GM12878 (cell line): ENCODE results near the gene GSAP. TPM values are rescaled to one million over a fixed set of nuclear protein-coding genes. Genes with fewer than 3 reads are reported as not detected.
"Not testable (repeated sequence)": the region's sequence is repeated elsewhere in the genome, so short reads cannot be mapped to it uniquely, and the experiment has no call there.

Source experiments
- ATAC-seq: fragments of 200-7000 bp; cut with Tn5 transposase; 3 replicates; pipeline ENCODE4 v1.9.1; 2020; ENCODE audit warnings: mild to moderate bottlenecking, moderate library complexity
- BruUV-seq: library from RNA; stranded (reverse); fragments of 400-500 nt; replicated peaks from 2 replicates; lab custom pipeline; 2021; lab: Mats Ljungman, UMichigan
- CTCF ChIA-PET: fragments of 300-600 bp; sonication (Branson Sonifier 250); formaldehyde crosslinking; extraction: SDS; loops from one replicate; lab custom pipeline; 2021; ENCODE audit warnings: inconsistent platforms; lab: Yijun Ruan, JAX
- POLR2A ChIA-PET: fragments of 350-600 bp; formaldehyde crosslinking; extraction: SDS; loops from one replicate; lab custom pipeline; 2021; ENCODE audit warnings: inconsistent platforms; lab: Charles Lee
- RAD21 ChIA-PET: fragments of 300-600 bp; sonication (Branson Sonifier 250); formaldehyde crosslinking; loops from one replicate; lab custom pipeline; 2023; ENCODE audit warnings: antibody characterized with exemption; ENCODE audit not compliant: unreplicated experiment; lab: Charles Lee
- SMC1A ChIA-PET: fragments of 300-600 bp; sonication (Branson Sonifier 250); formaldehyde crosslinking; loops from one replicate; lab custom pipeline; 2023; ENCODE audit not compliant: unreplicated experiment, uncharacterized antibody; lab: Charles Lee
- DNase-seq: peaks from one replicate; pipeline ENCODE4 v3.0.0-alpha.2; 2011; ENCODE audit warnings: low read depth, low spot score
- FAIRE-seq: peaks from 3 replicates; lab custom pipeline; 2011; peaks lifted over from hg19 to GRCh38; lab: Jason Lieb, UNC
- H2AFZ ChIP-seq: 2 replicates; pipeline ENCODE4 v1.6.0; 2011; ENCODE audit warnings: low read depth, low read length, control low read depth; ENCODE audit not compliant: control insufficient read depth
- H3K27ac ChIP-seq: 2 replicates; pipeline ENCODE4 v1.5.1; 2011; ENCODE audit warnings: control low read depth; ENCODE audit not compliant: control insufficient read depth, insufficient read depth
- H3K27me3 ChIP-seq, 2 experiments: replicated peaks in 1 of 2; 2 replicates each; pipeline versions ENCODE4 v1.6.0 to v1.6.1; 2011; ENCODE audit warnings: low read length in 1 of 2; ENCODE audit not compliant: control insufficient read depth in 2 of 2, insufficient read depth in 2 of 2
- H3K36me3 ChIP-seq, 2 experiments: 2 replicates each; pipeline ENCODE4 v1.5.1; 2011; ENCODE audit warnings: low read length in 1 of 2; ENCODE audit not compliant: control insufficient read depth in 2 of 2, insufficient read depth in 2 of 2
- H3K4me1 ChIP-seq: 2 replicates; pipeline ENCODE4 v1.6.1; 2011; ENCODE audit warnings: mild to moderate bottlenecking, low read length, moderate library complexity, mixed read lengths; ENCODE audit not compliant: control insufficient read depth, insufficient read depth
- H3K4me2 ChIP-seq: 2 replicates; pipeline ENCODE4 v1.6.0; 2011; ENCODE audit warnings: control low read depth; ENCODE audit not compliant: control insufficient read depth, insufficient read depth
- H3K4me3 ChIP-seq: fragments of 200-600 bp; sonication (generic); 2 replicates; pipeline ENCODE4 v1.5.1; 2016
- H3K79me2 ChIP-seq: 2 replicates; pipeline ENCODE4 v1.6.0; 2011; ENCODE audit warnings: low read length; ENCODE audit not compliant: control insufficient read depth, insufficient read depth
- H3K9ac ChIP-seq: 2 replicates; pipeline ENCODE4 v1.8.0; 2011; ENCODE audit warnings: low read length, control low read depth, mixed read lengths; ENCODE audit not compliant: control insufficient read depth, insufficient read depth
- H3K9me3 ChIP-seq: replicated peaks from 3 replicates; pipeline ENCODE4 v1.5.1; 2011; ENCODE audit warnings: mild to moderate bottlenecking, low read length; ENCODE audit not compliant: control insufficient read depth, insufficient read depth
- H4K20me1 ChIP-seq: 2 replicates; pipeline ENCODE4 v1.6.0; 2011; ENCODE audit not compliant: control insufficient read depth, insufficient read depth
- NFXL1 ChIP-seq: fragments of 450-650 bp; IDR thresholded peaks from 2 replicates; pipeline ENCODE4 v1.6.1; 2017; ENCODE audit warnings: antibody characterized with exemption, mild to moderate bottlenecking, borderline replicate concordance
- WGBS: methylation state at CpG from one replicate; pipeline ENCODE4 v1.1.6; 2016; ENCODE audit warnings: low lambda C conversion rate; ENCODE audit not compliant: insufficient replicate concordance, insufficient coverage; ENCODE audit errors: missing lambda C conversion rate; 5-methylcytosine and 5-hydroxymethylcytosine counted together
- in situ Hi-C: fragments of 300-500 bp; cut with MboI; formaldehyde crosslinking; loops from 9 replicates; pipeline ENCODE4 v1.14.3; 2018; ENCODE audit warnings: mixed read lengths
- intact Hi-C: fragments of 100-400 bp; cut with micrococcal nuclease; formaldehyde crosslinking; loops from one replicate; pipeline ENCODE4 v1.14.2; 2022; ENCODE audit not compliant: unreplicated experiment
- polyA plus RNA-seq, 11 experiments: library from polyadenylated mRNA; depleted of rRNA in 4 of 11; unstranded in 6 of 11; stranded (reverse) in 5 of 11; fragments of >200 nt; fragmentation: Nextera tagmentation in 4 of 11; fragmentation: Illumina TruSeq in 1 of 11; extraction: Ambion mirVana in 4 of 11; extraction: Trizol in 1 of 11; gene quantifications; 1 replicate in 1 of 11; 2 replicates in 10 of 11; pipeline versions ENCODE4 v1.2.1 to v1.2.3, GENCODE V29; 2011 to 2016; ENCODE audit warnings: inconsistent platforms in 2 of 11, missing spikeins in 2 of 11, low read depth in 1 of 11
- total RNA-seq, 4 experiments: library from RNA; depleted of rRNA in 3 of 4; stranded (reverse); fragments of >200 nt in 3 of 4; fragmentation: Illumina TruSeq in 1 of 4; extraction: Trizol in 1 of 4; gene quantifications; 2 replicates each; pipeline versions ENCODE4 v1.2.1 to v1.2.3, GENCODE V29; 2013 to 2021

Gene GSAP
- total and polyA plus RNA-seq, 10 of the 15 experiments (the other 5 are each of a cell fraction or from before 2014, with no cell fraction given): 6.6 to 38.1 (median 21.8) TPM

GRCh38 chr7:77346441-77346840 lies 69.7 kb downstream of the GSAP start:
- SMC1A ChIA-PET: no interaction called here
- no peak overlapping the region for H2AFZ ChIP-seq
- intact Hi-C loops: no loop called here
- H3K9ac ChIP-seq: no peak overlapping the region
- no peak for TF ChIP-seq NFXL1
- in situ Hi-C loops: no loop called here
- H3K4me2 ChIP-seq: no peak overlapping the region
- H3K9me3 ChIP-seq: no peaks in the 10 kb centered on the region
- H3K27me3 ChIP-seq: no peaks in the 10 kb centered on the region
- CTCF ChIA-PET: interaction anchor here (2.0 kb wide), 1 partner anchor 14 kb away, joined by 4 read pairs; no protein-coding TSS in a partner anchor
- H3K27ac ChIP-seq: no peak overlapping the region
- FAIRE-seq (no peak), DNase-seq (no peak), ATAC-seq (no peak)
- BruUV-seq: no TSS peak
- no peaks in the 10 kb centered on the region for H4K20me1 ChIP-seq
- RAD21 ChIA-PET: no interaction called here
- H3K36me3 ChIP-seq: no peaks in the 10 kb centered on the region
- POLR2A ChIA-PET: interaction anchor here (0.6 to 1.1 kb wide), 2 partner anchors 11 to 59 kb away, joined by 3 read pairs; no protein-coding TSS in a partner anchor
- peaks cover 5% of the 10 kb centered on the region; the same call in 1 of the 2 replicates for H3K4me1 ChIP-seq
- no peak overlapping the region for H3K4me3 ChIP-seq
- no peaks in the 10 kb centered on the region for H3K79me2 ChIP-seq
- WGBS: 69% methylated on average over 3 of the region's 3 CpGs

GRCh38 chr7:77345426-77345825 lies 70.7 kb downstream of the GSAP start:
- DNase-seq, POLR2A ChIA-PET: not testable (repeated sequence)

More at GRCh38 chr7:77345426-77345825, 70.7 kb downstream of the GSAP start:
- H3K27me3 ChIP-seq, H3K4me3 ChIP-seq, H3K79me2 ChIP-seq, H4K20me1 ChIP-seq, H3K27ac ChIP-seq, in situ Hi-C loops, H2AFZ ChIP-seq, H3K9me3 ChIP-seq, ATAC-seq, BruUV-seq, H3K4me1 ChIP-seq, RAD21 ChIA-PET, SMC1A ChIA-PET, H3K36me3 ChIP-seq, H3K4me2 ChIP-seq, intact Hi-C loops, H3K9ac ChIP-seq, FAIRE-seq: not testable (repeated sequence)
- CTCF ChIA-PET: interaction anchor here (1.2 to 2.0 kb wide), 2 partner anchors 13 to 130 kb away, joined by 3 to 4 read pairs; no protein-coding TSS in a partner anchor
- 82% methylated on average over 9 of the region's 9 CpGs for WGBS
